ENCODE measurements around the gene MAGOH.

MAGOH gene

GRCh38 chr1:53183095-53183990 lies 55.0 kb downstream of the MAGOH start:
- peak; percentile 72 for DNase-seq

GRCh38 chr1:53182716-53183094 lies 55.6 kb downstream of the MAGOH start:
- DNase-seq, result no peak

DNA sequence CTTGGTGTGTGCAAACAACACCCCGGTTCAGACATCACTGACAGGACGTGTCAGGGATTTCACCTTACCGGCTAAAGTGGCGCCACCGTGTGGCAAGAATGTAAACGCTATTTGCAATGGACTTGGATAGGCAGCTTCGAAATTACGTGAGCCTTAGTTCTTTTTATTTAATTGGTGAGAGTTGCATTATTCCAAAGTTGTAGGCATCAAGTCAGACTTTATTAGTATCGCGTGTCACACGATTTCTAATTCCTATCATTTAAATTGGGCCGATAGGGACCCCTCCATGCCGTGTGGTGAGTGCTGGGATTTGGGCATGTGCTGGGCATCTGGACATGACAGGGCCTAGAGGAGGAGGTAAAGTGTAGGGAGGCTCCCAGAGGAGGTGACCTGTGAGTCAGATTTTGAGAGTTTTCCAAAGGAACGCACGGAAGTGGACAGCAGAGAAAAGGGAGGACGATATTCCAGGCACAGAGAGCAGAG lies 56.2 kb downstream of the MAGOH start:
- peak; percentile 75 for DNase-seq

DNA sequence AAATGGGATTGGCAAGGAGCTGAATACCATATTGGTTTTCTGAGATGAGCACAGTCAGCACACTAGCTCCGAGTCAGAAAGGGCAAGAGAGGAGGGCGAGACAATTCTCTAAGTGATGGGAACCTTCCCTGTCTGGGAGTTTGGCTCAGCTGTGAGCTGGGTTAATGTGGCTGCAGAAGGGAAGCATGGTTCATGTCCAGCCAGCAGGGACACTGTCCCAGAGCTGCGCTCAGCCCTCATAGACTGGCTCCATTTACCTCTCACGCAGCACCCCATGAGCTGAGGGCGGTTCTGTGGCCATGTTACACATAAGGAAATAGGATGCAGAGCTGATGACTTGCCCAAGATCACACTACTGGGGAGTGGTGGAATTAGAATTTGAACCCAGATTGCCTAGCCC lies 57.4 kb downstream of the MAGOH start:
- no peak for DNase-seq

DNA sequence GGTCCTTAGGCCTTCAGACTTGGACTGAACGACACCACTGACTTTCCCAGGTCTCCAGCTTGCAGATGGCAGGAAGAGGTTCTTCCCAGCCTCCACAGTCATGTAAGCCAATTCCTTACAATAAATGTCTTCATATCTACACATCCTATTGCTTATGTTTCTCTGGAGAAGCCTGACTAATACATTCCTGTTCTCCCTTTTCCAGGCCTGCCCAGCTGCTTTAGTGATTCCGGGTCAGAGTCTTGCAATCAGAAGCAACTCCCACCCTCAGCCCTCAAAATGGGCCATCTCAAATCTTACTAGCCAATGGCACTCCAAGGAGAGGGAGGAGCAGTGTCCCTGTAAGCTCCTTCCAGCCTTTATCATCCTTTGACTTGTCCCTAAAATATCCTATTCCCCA lies 58.1 kb downstream of the MAGOH start:
- no peak for DNase-seq

Measured in EL (cell line).